SK-N-MC (cell line): ENCODE results near the gene ZFAND5.

Experiments used
- DNase-seq: peaks from one replicate; pipeline ENCODE4 v3.0.0-alpha.2; 2011; ENCODE audit warnings: low read depth, low spot score
- H3K27ac ChIP-seq: fragments of 200-600 bp; sonication (generic); 2 replicates; pipeline ENCODE4 v1.5.1; 2016; ENCODE audit warnings: mixed run types
- H3K36me3 ChIP-seq: fragments of 200-600 bp; sonication (generic); 2 replicates; pipeline ENCODE4 v1.6.1; 2017; ENCODE audit warnings: antibody characterized with exemption, low read length, mixed read lengths; ENCODE audit not compliant: insufficient read depth
- H3K4me3 ChIP-seq: fragments of 200-600 bp; sonication (generic); 2 replicates; pipeline ENCODE4 v1.5.1; 2016
- H3K9ac ChIP-seq: fragments of 200-600 bp; sonication (generic); 2 replicates; pipeline ENCODE4 v1.8.0; 2017; ENCODE audit warnings: mixed run types, mixed read lengths; ENCODE audit not compliant: insufficient read length
- H3K9me3 ChIP-seq: fragments of 200-600 bp; sonication (generic); 2 replicates; pipeline ENCODE4 v1.6.1; 2017; ENCODE audit warnings: low read depth, mild to moderate bottlenecking, antibody characterized with exemption, low read length, moderate library complexity, mixed read lengths
- EZH2 ChIP-seq: fragments of 200-600 bp; sonication (generic); IDR thresholded peaks from one replicate; pipeline ENCODE4 v1.6.1; 2017; ENCODE audit warnings: antibody characterized with exemption
- FOXP2 ChIP-seq: optimal IDR thresholded peaks from 2 replicates; pipeline ENCODE3; 2011; ENCODE audit warnings: mild to moderate bottlenecking, moderate library complexity; ENCODE audit not compliant: insufficient read depth; ENCODE audit errors: extremely low read length, control extremely low read depth
- POLR2AphosphoS5 ChIP-seq: IDR thresholded peaks from 2 replicates; pipeline ENCODE4 v1.6.1; 2012; ENCODE audit warnings: mild to moderate bottlenecking, low read depth, low read length, borderline replicate concordance

Gene ZFAND5

GRCh38 chr9:72356041-72356582 lies 8.9 kb downstream of the ZFAND5 start:
- H3K27ac ChIP-seq: peak overlapping the region; percentile 59
- peaks cover 85% of the 10 kb centered on the region for H3K36me3 ChIP-seq

GRCh38 chr9:72355153-72355552 lies 9.9 kb downstream of the ZFAND5 start:
- H3K9me3 ChIP-seq: no peaks in the 10 kb centered on the region
- H3K9ac ChIP-seq: no peak overlapping the region
- peaks cover 75% of the 10 kb centered on the region for H3K36me3 ChIP-seq

More at GRCh38 chr9:72356041-72356582, 8.9 kb downstream of the ZFAND5 start:
- no peaks in the 10 kb centered on the region for H3K9me3 ChIP-seq
- TF ChIP-seq FOXP2 (no peak), EZH2 (no peak), POLR2AphosphoS5 (no peak)
- no peak overlapping the region for H3K4me3 ChIP-seq
- H3K9ac ChIP-seq: no peak overlapping the region
- peak; percentile 34 for DNase-seq

GRCh38 chr9:72354704-72355103 lies 10.3 kb downstream of the ZFAND5 start:
- Histone ChIP-seq H3K9me3 (no peaks in the 10 kb centered on the region), H3K27ac (no peak overlapping the region), H3K4me3 (no peak overlapping the region), H3K36me3 (peaks cover 70% of the 10 kb centered on the region), H3K9ac (no peak overlapping the region)
- no peak for DNase-seq
- no peak for TF ChIP-seq FOXP2
- no peak for TF ChIP-seq POLR2AphosphoS5
- no peak for TF ChIP-seq EZH2

More at GRCh38 chr9:72355153-72355552, 9.9 kb downstream of the ZFAND5 start:
- Histone ChIP-seq H3K4me3 (no peak overlapping the region), H3K27ac (no peak overlapping the region)
- TF ChIP-seq POLR2AphosphoS5: no peak
- no peak for TF ChIP-seq EZH2
- TF ChIP-seq FOXP2: no peak
- DNase-seq: no peak

- no peak for DNase-seq
- no peak overlapping the region for H3K27ac ChIP-seq
- no peaks in the 10 kb centered on the region for H3K9me3 ChIP-seq
- no peak overlapping the region for H3K4me3 ChIP-seq
- TF ChIP-seq EZH2 (no peak), POLR2AphosphoS5 (no peak), FOXP2 (no peak)
- no peak overlapping the region for H3K9ac ChIP-seq
- peaks cover 59% of the 10 kb centered on the region for H3K36me3 ChIP-seq
These were observed 11.4 kb downstream of the ZFAND5 start for GRCh38 chr9:72353455-72354116.

DNA sequence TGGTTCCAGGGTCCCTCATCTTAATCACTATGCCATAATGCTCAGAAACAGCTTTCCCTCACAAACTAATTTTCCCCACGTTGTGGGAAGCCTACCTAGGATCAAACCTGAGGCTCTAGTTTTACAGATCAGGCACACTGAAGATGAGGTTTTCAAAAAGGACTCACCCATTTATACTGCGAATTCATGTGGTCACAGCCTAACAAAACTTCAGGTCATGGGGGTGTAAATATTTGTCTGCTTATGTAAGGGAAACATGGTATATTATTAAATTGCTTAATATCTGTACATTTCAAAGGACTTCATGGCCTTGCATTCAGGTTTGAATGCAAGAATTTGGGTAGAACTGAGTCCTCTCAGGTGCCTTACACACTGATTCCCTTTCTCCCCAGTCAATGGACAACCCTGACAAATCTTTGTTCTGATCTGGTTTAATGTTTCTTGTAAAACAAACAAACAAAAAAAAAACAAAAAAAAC lies 12.1 kb downstream of the ZFAND5 start:
- TF ChIP-seq POLR2AphosphoS5 (no peak), FOXP2 (no peak), EZH2 (no peak)
- H3K27ac ChIP-seq: peak overlapping the region; percentile 14; the same call in 1 of the 2 replicates
- DNase-seq: no peak
- H3K36me3 ChIP-seq: peaks cover 53% of the 10 kb centered on the region
- H3K9ac ChIP-seq: no peak overlapping the region
- no peaks in the 10 kb centered on the region for H3K9me3 ChIP-seq
- no peak overlapping the region for H3K4me3 ChIP-seq

- no peak for DNase-seq
- H3K27ac ChIP-seq: peak overlapping the region; percentile 17
- H3K9ac ChIP-seq: no peak overlapping the region
- H3K4me3 ChIP-seq: no peak overlapping the region
- TF ChIP-seq EZH2 (no peak), POLR2AphosphoS5 (no peak), FOXP2 (no peak)
- no peaks in the 10 kb centered on the region for H3K9me3 ChIP-seq
- peaks cover 41% of the 10 kb centered on the region for H3K36me3 ChIP-seq
These were observed 13.2 kb downstream of the ZFAND5 start for GRCh38 chr9:72351538-72352453.

- no peak overlapping the region for H3K4me3 ChIP-seq
- DNase-seq: no peak
- no peak for TF ChIP-seq FOXP2
- TF ChIP-seq POLR2AphosphoS5: no peak
- no peak for TF ChIP-seq EZH2
- H3K9ac ChIP-seq: no peak overlapping the region
- peaks cover 23% of the 10 kb centered on the region for H3K36me3 ChIP-seq
- H3K27ac ChIP-seq: no peak overlapping the region; the same call in 1 of the 2 replicates
- H3K9me3 ChIP-seq: no peaks in the 10 kb centered on the region
These were observed 15.1 kb downstream of the ZFAND5 start for GRCh38 chr9:72349911-72350310.

DNA sequence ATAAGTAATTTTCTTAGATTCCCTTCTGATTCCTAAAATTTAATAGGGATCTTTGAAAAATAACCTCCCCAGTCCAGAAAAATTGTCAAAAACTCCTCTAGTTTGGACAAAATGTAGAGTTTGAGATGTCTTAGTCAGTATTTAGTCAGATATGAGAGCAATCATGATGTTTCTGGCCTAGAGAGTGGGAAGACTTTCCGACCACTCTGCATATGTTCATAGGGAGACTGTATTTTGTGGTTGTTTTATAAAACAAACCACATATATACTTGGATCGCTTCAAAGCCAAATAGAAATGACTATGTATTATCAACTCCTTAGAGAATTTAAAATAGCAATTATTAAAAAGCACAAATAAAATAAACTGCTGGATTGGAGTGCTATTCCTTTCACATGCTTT lies 15.8 kb downstream of the ZFAND5 start:
- no peaks in the 10 kb centered on the region for H3K9me3 ChIP-seq
- no peak for DNase-seq
- no peak overlapping the region for H3K9ac ChIP-seq
- H3K27ac ChIP-seq: peak overlapping the region; percentile 26; the same call in 1 of the 2 replicates
- H3K4me3 ChIP-seq: no peak overlapping the region
- peaks cover 16% of the 10 kb centered on the region for H3K36me3 ChIP-seq
- TF ChIP-seq FOXP2 (no peak), EZH2 (no peak), POLR2AphosphoS5 (no peak)
